Measurements from ENCODE around the gene SLC25A21.

The SLC25A21 gene

GRCh38 chr14:37143475-37143874 is 28.9 kb downstream of the SLC25A21 start:
- DNase-seq (ENCODE audit: low spot score) = no peak

DNA sequence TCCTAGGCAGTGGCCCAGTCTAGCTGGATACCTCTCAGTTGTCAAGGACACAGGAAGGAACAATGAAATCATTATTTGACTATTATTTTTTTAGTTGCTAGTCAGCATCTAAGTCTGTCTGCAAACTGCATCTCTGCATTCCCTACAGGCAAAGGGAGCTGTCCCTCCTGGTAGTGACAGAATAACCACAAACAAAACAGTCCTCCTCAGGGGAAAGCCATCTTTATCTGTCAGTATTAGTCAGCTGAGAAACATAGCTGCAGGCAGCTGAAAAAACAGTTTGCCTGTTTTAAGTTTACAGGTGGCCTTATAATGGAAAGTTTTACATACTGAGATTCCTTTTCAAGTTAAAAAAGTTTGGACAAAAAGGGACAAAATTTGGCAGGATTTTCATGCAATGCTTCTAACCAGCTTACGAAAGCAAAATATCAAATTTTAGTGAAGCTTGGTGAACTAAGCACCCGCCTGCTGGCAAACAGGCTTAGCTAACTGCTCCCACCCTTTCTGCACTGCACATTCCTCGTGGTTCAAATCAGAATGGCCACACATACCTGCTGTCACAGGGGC is 29.5 kb downstream of the SLC25A21 start:
- DNase-seq (ENCODE audit: low spot score) = no peak

DNA sequence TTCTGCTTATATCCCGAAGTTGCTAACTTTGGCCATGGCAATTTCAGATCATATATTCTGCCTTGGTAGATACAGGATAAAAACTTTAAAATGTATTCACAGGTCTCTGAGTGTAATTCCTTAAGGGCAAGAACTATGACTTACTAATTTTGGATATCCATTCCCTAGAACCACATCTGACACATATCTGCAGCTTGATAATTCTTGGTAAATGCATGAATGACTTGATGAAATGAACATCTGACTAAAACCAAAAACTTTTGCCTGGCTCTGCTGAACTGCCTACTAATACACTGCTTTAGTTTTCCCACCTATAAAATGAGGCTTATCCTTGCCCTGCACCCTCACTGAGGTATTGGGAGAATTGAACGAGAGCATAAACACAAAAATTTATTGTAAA is 32.2 kb downstream of the SLC25A21 start:
- no peak for DNase-seq (ENCODE audit: low spot score)

DNA sequence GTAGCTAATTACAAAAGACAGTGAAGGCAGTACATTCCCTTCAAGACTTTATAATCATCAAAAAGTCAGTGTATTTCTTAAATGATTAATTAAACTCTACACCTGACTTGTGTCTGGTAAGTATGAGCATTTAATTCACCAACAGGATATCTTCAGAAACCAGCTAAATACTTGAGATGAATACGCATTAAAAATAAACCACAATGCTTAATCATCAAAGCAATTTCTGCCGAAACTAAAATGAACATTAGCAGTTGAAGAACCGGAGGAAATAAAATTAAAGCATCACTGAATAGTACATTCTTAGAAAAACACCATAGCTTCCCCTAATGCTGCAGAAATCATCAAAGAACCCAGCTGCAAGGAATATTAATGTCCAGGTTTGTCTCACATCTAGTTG is 32.7 kb downstream of the SLC25A21 start:
- DNase-seq (ENCODE audit: low spot score) = no peak

GRCh38 chr14:37138898-37139297 is 33.5 kb downstream of the SLC25A21 start:
- DNase-seq (ENCODE audit: low spot score) = no peak

GRCh38 chr14:37133284-37133913 is 39.0 kb downstream of the SLC25A21 start:
- DNase-seq (ENCODE audit: low spot score) = no peak

DNA sequence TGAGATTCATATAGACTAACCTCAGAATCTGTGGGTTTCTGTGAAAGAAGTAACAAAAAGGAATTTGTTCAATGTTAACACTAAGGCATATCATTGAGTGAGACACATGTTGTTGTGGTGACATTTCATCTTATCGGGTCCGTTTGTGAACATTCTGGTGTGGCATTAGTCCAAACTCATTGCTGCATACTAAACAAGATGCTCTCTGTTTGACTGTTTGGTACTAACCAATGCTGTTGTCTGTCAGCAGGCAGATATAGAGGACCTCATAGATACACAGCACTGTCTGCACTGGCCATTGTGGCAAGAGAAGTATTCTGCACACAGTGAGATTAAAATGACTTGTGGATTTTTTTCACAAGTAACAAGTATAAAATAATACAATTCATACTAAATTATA is 41.2 kb downstream of the SLC25A21 start:
- peak; percentile 21 for DNase-seq (ENCODE audit: low spot score)

GRCh38 chr14:37129047-37129446 is 43.4 kb downstream of the SLC25A21 start:
- no peak for DNase-seq (ENCODE audit: low spot score)

- DNase-seq (ENCODE audit: low spot score) = peak; percentile 34
These were observed 47.8 kb downstream of the SLC25A21 start for GRCh38 chr14:37124614-37125013.

DNA sequence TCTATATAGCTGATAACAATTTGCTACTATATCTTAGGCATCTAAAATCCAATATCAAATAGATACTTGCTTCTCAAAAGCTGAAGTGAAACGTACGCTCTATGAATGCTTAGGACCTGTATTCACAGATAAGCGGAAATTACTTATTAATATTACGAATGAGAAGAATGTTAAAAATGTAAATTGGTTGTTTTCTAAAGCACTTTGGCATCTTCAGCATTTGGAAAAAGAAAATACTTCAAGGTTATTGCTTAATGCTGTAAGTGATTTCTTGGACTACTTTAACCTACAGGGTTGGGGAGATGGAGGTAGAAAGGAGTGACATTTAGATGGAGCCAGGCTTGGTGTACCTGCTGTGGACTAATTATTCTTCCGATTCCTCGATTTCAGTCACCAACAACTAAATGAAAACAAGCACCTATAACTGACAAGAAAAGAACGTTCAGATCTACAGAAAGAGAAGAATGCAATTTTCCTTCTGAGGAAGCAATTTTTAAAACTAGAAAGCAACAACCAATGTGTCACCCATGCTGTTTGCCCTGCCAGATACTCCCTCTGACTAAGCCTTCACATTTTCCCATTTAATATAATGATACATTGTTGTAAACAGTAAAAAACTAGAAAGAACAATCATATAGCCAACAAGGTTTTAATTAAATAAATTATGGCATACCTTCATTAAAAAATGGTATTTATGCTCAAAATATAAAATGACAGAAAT is 49.3 kb downstream of the SLC25A21 start:
- DNase-seq (ENCODE audit: low spot score) = no peak

- DNase-seq (ENCODE audit: low spot score) = no peak
These were observed 50.1 kb downstream of the SLC25A21 start for GRCh38 chr14:37122288-37122687.

DNA sequence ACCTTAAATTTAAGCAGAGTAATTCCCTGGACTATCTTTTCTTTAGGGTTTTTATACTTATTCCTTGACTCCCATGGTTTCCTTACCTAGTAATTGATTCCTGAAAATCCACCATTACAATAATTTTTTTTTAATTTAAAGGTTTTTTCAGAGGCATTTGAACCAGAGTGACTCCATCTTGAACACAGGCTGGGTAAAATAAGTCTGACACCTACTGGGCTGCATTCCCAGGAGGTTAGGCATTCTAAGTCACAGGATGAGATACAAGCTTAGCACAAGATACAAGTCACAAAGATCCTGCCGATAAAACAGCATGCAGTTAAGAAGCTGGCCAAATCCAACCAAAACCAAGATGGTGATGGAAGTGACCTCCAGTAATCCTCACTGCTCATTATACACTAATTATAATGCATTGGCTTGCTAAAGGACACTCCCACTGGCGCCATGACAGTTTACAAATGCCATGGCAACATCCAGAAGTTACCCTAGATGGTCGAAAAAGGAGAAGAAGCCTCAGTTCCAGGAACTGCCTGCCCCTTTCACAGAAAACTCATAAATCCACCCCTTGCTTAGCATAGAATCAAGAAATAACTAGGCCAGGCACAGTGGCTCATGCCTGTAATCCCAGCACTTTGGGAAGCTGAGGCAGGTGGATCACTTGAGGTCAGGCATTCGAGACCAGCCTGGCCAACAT is 53.6 kb downstream of the SLC25A21 start:
- no peak for DNase-seq (ENCODE audit: low spot score)

GRCh38 chr14:37116933-37117849 is 55.2 kb downstream of the SLC25A21 start:
- no peak for DNase-seq (ENCODE audit: low spot score)

DNA sequence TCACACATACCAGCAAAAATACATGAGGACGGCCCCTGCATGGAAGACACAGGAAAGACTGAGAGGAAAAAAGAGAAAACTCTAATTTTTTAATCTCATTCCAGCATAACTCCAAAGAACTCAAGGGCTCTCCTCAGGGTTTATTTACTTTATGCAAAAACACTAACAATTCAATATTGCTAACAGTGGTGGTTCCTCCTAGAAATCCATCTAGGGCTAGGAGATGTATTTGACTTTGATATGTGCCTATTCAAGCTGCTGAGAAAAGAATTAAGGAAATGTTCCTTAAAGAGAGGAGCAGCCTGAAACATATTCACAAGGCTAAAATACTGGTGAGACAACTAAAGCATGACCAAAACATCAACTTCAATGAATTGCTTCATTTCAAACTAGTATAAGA is 57.0 kb downstream of the SLC25A21 start:
- DNase-seq (ENCODE audit: low spot score) = no peak

DNA sequence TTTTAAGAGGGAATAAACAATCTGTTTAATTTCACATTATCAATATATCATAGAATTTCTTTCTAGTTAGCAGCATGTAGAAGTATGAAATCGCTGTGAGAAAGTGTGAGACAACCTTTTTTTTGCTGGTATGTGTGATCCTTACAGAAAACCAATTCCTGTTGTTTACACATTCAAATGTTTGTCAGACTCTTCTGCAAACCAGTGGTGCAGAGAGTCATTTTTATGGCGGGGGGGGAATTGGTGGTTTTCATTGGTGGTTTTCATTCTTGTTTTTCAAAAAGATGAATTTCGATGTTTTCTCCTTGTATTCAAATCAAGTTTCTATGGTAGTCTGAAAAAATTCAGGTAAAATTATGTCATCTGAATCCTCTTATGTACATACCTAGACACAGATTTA is 57.8 kb downstream of the SLC25A21 start:
- no peak for DNase-seq (ENCODE audit: low spot score)

DNA sequence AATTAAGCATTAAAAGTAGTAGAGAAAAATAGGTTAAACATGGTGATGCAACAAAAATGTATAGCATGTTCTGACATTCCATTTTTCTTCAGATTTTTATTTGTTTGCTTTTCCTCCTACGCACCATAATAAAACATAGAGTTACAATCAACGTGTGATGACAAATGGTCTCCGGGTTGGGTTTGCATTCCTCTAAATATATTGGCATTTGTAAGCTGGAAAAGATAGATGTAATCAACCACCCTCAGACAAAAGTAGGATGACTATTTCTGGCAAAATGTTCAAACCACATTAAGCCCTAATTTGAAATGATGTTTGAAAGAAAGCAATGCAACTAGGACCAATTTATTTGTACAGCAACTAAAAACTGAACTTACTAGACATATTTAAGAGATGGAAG is 58.4 kb downstream of the SLC25A21 start:
- DNase-seq (ENCODE audit: low spot score) = no peak

GRCh38 chr14:37098132-37098531 is 74.3 kb downstream of the SLC25A21 start:
- no peak for DNase-seq (ENCODE audit: low spot score)

DNA sequence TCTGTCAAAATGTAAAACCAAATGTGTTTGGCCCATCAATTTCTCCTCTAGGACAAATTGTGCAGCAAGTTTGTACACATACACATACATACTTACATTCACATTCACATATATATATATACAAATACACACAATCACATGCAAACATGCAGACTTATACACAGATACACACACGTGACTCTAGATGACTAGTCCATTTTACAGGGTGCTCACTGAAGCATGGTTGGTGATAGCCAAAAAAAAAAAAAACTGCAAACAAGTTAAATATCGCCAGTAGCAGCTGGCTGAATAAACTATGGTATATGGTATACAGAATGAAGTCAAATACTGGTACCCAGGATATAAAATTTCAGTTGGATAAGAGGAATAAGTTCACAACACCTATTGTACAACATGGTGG is 77.9 kb downstream of the SLC25A21 start:
- peak; percentile 18 for DNase-seq (ENCODE audit: low spot score)

DNA sequence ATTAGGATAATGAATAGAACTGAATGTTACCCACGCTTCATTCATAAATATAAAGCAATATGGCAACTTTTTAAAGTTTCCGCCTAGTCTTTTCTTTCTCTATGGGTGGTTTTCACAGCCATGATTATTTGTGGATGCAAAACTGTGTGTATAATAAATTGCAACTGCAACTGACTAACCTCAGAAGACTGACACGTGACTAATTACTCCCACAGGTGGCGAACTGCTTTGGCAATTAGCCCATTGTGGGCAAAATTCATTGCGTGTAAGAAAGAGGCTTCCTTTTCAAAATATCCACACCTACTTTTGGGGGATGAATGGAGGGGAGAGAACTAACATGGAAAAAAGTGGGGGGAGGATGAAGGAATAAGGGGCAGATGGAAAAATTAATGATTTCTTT is 79.0 kb downstream of the SLC25A21 start:
- DNase-seq (ENCODE audit: low spot score) = no peak

- DNase-seq (ENCODE audit: low spot score) = no peak
These were observed 80.8 kb downstream of the SLC25A21 start for GRCh38 chr14:37091651-37092050.

DNA sequence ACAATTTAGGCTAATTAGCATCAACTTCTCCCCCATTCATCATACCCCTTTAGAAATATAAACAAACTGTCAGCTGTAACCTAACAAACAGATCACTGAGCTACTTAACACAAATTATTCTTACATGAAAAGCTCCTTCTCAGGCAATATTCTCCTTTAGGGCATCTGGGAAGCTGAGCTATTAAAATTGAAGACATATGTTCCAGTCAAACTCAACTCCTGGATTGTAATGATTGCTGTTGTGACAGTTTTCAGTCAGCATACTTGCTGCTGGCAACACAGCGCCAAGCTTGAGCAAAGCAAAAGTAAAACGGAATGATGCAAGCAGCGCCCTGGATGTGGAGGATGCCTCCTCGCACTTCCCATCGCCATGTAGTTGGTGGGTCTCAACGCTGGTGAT is 82.4 kb downstream of the SLC25A21 start:
- DNase-seq (ENCODE audit: low spot score) = no peak

DNA sequence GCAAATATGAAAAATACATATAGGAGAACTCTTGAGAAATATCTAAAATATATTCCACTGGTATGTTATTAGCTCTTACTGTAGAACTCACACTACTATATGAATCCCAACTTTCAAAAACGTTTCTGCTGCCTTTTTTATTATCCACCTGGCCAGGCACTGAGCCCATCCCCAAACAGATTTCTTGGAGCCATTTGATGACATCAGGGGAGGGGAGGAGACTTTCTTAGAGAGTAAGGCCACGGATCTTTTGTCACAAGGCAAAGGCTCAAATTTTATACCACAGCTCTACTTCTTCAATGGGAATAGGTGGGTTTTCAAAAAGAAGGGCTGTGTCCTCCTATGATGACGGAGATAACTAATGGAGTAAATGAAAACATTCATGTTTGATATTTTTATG is 83.0 kb downstream of the SLC25A21 start:
- no peak for DNase-seq (ENCODE audit: low spot score)

All from hematopoietic multipotent progenitor cell treated with erythropoietin and hydrocortisone succinate and interleukin-3 and kit ligand, for 17 days (in vitro differentiated cells).